B cell (primary cell): ENCODE results near the gene LYST.

Source experiments
- EZH2 ChIP-seq: IDR thresholded peaks from 2 replicates; pipeline ENCODE4 v1.6.1; 2012; ENCODE audit warnings: borderline replicate concordance, low read depth, mild to moderate bottlenecking, moderate library complexity, low read length; ENCODE audit not compliant: insufficient read depth, poor library complexity, severe bottlenecking
- TF ChIP-seq, protein P1 (sequence below): fragments of 200-600 bp; IDR thresholded peaks from one replicate; pipeline ENCODE4 v1.8.0; 2022; ENCODE audit warnings: antibody characterized with exemption, mild to moderate bottlenecking

DNA sequence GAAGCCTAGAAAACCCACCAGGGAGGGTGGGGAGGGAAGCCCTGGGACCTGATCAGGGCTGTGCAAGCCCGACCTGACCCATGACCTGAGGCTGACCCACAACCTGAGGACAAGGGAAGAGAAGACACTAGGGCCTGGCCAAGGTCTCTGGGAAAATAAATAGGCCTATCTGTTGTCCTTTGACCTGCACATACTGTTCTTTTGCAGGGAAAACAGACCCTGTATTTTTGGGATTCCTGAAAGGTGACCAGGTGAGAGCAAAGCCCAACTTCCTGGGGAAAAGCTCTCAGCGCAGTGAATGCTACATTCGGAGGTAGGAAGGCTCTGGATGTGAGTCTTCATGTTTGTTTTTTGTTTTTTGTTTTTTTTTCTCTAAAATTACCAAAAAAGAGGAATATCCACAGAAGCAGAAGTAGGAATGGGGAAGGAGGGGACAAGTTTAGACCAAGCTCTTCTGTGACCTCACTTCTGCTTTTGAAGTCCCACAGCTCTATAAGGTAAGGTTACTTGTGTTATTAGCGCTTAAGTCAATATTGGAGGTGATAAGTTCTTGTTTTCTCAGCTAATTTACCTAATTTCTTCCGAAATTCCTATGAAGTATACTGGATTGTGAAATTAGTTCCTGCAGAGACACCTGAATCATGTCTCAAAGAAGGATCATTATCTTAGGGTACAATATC is 26.2 kb upstream of the LYST start:
- TF ChIP-seq, protein P1, sequence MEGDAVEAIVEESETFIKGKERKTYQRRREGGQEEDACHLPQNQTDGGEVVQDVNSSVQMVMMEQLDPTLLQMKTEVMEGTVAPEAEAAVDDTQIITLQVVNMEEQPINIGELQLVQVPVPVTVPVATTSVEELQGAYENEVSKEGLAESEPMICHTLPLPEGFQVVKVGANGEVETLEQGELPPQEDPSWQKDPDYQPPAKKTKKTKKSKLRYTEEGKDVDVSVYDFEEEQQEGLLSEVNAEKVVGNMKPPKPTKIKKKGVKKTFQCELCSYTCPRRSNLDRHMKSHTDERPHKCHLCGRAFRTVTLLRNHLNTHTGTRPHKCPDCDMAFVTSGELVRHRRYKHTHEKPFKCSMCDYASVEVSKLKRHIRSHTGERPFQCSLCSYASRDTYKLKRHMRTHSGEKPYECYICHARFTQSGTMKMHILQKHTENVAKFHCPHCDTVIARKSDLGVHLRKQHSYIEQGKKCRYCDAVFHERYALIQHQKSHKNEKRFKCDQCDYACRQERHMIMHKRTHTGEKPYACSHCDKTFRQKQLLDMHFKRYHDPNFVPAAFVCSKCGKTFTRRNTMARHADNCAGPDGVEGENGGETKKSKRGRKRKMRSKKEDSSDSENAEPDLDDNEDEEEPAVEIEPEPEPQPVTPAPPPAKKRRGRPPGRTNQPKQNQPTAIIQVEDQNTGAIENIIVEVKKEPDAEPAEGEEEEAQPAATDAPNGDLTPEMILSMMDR, result no peak
- no peak for TF ChIP-seq EZH2
